GM04504 (cell line): ENCODE results near the gene CNFN.

Experiments
- DNase-seq: peaks from one replicate; pipeline ENCODE4 v3.0.0-alpha.2; 2012; ENCODE audit warnings: low read depth

CNFN gene

DNA sequence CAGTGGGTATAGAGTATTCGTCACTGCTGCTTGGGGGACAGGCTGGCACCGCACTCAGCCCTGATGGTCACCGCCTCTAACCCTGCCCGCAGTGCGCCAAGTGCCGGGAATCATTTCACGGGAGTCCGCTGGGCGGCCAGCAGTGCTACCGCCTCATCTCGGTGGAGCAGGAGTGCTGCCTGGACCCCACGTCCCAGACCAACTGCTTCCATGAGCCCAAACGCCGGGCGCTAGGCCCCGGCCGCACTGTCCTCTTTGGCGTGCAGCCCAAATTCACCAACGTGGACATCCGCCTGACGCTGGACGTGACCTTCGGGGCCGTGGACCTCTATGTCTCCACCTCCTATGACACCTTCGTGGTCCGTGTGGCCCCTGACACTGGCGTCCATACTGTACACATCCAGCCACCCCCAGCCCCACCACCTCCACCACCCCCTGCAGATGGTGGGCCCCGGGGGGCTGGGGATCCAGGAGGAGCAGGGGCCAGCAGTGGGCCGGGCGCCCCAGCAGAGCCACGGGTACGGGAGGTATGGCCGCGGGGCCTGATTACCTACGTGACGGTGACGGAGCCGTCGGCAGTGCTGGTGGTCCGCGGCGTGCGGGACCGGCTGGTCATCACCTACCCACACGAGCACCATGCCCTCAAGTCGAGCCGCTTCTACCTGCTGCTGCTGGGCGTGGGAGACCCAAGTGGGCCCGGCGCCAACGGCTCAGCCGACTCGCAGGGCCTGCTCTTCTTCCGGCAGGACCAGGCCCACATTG, 14.5 kb downstream of the CNFN start:
- no peak for DNase-seq

DNA sequence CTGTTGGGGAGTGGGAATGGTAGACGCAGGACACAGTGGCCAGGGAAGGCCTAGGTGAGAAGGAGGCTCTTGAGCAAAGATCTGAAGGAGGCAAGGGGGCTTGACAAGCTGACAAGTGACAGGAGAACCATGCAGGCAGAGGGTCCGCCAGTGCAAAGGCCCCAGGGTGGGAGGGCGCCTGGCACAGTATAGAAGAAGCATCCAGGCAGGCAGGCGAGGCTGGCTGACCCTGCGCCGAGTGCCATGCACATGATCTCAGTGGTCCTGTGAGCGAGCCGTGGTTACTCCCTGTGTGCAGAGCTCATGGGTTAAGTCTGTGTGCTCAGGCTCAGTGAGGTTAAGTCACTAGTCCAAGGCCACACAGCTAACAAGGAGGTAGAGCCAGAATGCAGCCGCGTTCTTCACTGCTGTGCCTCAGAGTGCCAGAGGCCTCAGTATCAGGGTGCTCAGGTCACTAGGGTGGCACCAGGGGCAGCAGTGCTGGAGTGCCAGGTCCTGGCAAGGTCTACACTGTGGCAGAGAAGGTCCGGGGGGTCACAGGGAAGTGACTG, 15.2 kb downstream of the CNFN start:
- DNase-seq = no peak

DNA sequence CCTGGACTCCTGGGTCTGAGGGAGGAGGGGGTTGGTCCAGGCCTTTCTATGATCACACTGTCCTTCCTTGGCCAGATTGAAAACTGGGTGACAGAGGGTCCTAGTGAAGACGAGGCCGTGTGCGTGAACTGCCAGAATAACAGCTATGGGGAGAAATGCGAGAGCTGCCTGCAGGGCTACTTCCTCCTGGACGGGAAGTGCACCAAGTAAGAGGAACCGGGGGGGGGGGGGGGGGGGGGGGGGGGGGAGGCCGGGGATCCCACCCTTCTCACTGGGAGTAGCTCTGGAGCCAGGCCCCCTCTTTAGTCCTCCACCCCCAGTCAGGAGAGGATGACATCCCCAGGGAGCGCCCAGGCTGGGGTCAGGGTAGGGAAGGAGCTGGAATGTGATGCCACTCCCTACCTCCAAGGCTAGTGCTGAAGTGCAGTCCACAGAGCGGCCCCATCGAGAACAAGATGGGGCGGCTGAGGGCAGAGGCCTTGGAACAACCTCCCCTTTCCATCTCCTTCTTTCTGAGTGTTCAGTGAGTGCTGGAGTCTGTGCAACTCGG, 19.4 kb downstream of the CNFN start:
- no peak for DNase-seq

DNA sequence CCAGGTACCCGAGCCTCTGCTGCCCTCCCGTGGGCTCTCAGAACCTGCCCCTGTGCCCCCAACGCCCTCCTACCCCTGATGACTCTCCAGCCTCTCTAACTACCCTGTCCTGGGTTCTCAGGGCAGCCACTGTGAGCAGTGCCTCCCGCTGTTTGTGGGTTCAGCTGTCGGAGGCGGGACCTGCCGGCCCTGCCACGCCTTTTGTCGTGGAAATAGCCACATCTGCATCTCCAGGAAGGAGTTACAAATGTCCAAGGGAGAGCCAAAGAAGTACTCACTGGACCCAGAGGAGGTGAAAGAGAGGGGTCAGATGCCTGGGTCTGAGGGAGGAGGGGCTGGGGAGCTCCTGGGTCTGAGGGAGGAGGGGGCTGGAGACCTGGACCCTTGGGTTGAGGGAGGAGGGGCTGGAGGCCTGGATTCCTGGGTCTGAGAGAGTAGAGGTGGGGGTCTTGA, 20.0 kb downstream of the CNFN start:
- no peak for DNase-seq

DNA sequence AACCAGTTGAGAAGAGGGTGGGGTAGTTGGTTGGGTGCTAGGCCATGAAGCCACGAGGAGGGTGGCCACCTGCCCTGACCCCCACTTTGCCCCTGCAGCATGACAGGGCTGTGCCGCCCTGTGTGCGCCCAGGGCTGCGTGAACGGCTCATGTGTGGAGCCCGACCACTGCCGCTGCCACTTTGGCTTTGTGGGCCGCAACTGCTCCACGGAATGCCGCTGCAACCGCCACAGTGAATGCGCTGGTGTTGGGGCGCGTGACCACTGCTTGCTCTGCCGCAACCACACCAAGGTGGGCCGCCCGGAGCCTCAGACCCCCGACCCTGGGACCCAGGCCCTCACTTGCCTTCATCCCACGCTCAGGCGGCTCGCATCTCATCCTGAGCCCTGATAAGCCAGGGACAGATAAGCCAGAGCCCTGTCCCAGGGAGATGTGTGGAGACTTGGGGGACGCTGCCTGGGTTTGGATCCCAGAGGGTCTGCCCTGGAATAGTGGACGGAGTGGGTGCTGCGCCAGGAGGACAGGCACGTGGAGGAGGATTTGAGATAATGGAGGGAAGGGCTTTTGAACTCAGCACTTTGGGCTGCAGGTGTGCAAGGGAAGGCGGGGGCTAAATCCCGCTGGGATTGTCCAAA, 20.5 kb downstream of the CNFN start:
- no peak for DNase-seq

DNA sequence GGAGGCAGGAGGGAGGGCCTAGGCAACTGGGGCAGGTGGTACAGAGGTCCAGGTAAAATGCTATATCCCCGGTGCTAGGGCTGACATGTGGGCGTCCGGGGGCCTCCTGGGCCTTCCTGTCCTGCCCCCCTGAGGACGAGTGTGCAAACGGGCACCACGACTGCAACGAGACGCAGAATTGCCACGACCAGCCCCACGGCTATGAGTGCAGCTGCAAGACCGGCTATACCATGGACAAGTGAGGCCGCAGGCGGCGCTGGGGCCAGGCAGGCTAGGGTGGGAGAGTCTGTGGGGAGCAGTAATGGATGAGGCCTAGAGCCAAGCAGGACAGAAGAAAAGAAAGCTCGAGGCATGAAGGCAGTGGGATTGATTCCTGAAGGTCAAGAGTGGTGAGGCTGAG, 21.3 kb downstream of the CNFN start:
- DNase-seq = no peak

DNA sequence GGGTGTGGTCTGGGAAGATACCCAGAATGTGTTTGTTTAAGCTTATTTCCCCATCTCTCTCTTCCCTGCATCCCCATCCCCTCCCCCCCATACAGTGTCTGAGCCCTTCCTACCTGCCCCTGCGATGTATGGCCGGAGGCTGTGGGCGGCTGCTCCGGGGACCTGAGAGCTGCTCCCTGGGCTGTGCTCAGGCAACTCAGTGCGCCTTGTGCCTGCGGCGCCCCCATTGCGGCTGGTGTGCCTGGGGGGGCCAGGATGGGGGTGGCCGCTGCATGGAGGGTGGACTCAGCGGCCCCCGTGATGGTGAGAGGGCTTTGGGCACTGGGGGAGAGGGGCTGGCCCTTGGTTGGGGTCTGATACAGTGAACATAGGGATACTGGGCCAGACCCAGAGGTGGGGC, 21.7 kb downstream of the CNFN start:
- no peak for DNase-seq

DNA sequence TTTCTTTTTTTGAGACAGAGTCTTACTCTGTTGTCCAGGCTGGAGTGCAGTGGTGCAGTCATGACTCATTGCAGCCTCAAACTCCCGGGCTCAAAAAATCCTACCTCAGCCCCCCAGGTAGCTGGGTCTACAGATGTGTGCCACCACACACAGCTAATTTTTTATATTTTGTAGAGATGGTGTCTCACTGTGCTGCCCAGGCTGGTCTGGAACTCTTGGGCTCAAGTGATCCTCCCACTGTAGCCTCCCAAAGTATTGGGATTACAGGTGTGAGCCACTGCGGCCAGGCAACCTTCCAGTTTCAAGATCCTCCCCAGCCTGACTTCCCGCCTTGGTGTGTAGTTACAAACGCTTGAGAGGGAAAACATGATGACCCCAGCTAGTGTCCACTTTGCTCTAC, 22.2 kb downstream of the CNFN start:
- DNase-seq = no peak

DNA sequence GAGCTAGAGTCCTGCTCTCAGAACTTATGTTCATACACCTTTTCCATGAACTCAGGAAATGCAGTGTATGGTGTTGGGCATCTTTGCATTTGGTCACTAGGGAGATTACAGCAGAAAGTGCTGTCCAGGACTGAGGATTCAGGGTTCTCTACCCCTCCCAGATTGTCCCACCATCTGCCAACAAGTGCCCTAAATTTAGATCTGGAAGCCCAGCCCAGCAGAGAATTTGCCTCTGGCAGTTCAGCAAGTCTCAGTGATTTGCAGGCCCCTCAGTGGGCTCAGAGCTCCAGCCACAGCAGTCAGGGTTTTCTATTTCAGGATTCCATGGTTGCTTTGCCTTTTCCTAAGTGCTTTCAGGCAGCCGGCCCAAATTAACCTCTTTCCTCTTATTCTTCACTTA, 23.4 kb downstream of the CNFN start:
- no peak for DNase-seq

DNA sequence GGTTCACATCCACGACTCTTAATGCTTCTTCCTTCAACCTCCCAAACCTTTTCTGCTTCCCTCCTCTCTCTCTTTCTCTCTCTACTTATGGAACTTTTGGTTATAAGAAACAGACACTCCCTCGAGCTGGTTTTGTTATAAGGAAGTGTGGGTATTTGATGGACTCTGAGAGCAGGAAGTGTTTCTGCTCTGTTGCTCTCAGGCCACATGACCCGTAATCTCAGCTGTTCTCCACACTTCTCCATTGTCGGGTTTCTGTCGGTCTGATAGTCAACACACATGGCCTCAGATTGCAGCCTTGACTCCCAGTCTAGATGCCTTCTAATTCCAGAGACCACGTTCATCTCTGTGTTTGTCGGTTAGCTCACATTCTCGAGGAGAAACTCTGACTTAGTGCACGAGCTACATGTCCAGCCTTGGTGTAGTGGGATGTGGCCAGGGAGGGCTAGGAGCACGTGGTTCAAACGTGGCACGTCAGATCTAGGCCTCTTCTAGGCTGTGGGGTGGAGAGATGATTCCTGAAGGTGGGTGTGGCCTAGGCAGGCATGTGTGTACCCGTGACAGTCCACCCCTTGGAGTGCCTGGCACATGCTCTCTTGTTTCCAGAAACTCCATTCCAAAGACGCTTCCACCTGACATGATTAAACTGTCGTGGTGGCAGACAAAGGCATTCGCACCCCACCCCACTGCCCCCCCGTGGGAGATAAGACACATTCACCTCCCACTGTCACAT, 26.3 kb downstream of the CNFN start:
- DNase-seq = no peak

DNA sequence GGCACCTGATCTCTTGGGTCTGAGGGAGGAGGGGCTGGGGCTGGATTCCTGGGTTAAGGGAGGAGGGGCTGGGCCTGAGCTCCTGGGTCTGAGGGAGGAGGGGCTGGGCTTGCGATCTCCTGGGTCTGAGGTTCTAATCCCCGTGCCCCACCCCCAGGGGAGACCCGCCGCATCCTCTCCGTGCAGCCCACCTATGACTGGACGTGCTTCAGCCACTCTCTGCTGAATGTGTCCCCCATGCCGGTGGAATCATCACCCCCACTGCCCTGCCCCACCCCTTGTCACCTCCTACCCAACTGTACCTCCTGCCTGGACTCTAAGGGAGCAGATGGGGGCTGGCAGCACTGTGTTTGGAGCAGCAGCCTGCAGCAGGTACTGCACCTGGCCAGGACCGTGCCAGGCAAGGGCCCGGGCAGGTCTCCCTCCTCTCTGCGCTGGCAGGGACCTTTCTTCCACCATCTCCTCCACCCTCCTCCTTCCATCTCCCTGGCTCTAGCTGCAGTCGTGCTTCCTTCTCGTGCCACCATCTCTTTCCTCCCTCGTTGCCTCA, 27.1 kb downstream of the CNFN start:
- DNase-seq = no peak

DNA sequence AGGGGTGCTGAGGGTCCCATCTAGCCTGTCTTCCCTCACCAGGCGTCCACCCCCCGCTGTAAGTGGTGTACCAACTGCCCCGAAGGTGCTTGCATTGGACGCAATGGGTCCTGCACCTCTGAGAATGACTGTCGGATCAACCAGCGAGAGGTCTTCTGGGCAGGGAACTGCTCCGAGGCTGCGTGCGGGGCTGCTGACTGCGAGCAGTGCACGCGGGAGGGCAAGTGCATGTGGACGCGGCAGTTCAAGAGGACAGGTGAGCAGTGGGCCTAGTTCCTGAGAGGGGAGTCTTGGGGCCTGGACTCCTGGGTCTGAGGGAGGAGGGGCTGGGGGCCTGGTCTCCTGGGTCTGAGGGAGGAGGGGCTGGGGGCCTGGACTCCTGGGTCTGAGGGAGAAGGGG, 27.8 kb downstream of the CNFN start:
- no peak for DNase-seq

DNA sequence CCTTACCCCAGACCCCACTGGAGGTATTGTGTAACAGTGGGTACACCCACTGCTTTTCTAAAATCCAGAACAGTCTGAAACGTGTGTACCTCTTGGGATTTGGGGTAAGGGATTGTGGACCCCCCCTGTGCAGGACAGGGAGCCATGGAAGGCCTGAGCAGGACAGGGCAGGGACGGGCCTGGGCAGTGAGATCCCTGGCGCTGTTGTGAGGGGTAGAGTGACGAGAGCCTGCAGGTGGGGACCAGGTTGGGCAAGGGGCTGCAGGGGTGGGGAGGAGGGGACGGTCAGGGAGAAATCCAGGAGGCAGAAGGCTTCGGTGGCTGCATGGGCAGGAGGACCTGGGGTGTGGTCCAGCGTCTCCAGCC, 28.6 kb downstream of the CNFN start:
- DNase-seq = no peak

DNA sequence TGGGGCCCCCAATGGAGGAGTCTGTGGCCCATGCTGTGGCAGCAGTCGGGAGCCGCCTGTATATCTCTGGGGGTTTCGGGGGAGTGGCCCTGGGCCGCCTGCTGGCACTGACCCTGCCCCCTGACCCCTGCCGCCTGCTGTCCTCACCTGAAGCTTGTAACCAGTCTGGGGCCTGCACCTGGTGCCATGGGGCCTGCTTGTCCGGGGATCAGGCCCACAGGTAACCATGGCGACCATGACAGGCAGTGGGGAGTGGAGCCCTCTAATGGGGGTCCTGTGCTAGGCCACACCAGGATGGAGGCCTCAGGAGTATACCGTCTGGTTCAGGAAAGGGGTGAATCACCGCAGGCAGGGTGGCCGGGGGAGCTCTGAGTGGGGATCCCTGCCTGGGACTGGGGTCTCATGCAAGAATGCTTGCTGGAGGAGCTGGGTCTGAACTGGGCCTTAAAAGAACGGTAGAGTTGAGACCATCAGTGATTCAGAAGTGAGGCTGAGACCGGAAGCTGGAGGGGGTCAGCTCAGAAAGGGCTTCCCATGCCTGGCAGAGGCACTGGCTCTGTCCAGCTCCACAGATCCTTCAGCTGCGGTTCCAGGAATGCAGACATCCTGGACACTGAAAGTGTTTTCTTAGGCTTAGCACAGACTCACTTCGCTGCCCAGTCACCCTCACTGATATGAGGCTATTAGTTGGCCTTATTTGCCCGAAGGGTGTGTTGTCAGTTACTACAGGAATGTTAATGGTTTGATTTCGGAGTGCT, 29.1 kb downstream of the CNFN start:
- DNase-seq = no peak

DNA sequence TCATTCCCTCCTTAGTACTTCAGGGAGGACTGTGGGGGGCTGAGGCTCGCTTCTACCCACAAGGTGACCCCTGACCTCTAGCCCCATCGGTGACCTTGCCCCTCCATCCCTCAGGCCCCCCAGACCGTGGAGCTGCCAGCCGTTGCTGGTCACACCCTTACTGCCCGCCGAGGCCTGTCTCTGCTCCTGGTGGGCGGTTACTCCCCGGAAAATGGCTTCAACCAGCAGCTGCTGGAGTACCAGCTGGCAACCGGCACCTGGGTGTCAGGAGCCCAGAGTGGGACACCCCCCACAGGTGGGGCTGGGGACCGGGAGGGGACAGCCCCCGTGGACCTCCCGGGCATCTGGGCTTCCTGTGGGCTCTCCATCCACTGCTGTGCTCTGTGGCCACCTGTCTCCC, 32.8 kb downstream of the CNFN start:
- DNase-seq = no peak

DNA sequence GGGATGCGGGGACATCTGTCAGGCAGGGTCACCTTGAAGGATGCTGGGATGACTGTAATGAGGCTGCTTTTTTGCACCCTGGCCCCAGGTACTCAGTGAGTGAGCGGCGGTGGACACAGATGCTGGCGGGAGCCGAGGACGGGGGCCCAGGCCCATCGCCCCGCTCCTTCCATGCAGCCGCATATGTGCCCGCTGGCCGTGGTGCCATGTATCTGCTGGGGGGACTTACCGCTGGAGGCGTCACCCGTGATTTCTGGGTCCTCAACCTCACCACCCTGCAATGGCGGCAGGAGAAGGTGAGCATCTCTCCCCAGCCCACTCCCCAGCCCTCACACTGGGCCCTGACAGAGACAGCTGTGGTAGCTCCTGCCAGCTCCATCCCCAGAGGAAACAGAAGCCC, 33.4 kb downstream of the CNFN start:
- DNase-seq = no peak

DNA sequence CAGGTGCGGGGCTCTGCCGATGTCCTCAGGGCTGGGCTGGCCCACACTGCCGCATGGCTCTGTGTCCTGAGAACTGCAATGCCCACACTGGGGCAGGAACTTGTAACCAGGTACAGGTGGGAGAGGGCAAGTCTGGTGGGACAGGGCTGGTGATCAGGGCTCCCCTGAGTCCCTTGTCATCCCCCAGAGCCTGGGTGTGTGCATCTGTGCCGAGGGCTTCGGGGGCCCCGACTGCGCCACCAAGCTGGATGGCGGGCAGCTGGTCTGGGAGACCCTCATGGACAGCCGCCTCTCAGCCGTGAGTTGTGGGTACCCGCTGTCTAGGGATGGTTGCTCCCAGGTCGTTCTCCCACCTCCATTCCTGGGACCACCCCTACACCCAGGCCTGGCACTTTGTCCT, 34.2 kb downstream of the CNFN start:
- DNase-seq = no peak

DNA sequence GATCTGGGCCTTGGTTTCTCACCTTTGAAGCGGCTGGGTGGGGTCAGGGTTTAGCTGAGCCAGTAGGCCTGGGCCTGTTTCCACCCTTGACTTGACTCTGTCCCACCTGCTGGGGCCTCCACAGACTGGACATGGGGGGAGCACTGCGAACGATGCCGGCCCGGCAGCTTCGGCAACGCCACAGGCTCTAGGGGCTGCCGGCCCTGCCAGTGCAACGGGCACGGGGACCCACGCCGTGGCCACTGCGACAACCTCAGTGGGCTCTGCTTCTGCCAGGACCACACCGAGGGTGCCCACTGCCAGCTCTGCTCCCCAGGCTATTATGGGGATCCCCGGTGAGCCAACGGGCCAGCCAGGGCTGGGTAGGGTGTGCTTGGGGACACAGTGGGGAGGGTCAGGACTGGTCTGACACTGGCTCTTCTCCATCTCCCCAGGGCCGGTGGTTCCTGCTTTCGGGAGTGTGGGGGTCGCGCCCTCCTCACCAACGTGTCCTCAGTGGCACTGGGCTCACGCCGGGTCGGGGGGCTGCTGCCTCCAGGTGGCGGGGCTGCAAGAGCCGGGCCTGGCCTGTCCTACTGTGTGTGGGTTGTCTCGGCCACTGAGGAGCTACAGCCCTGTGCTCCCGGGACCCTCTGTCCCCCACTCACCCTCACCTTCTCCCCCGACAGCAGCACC, 36.6 kb downstream of the CNFN start:
- no peak for DNase-seq

DNA sequence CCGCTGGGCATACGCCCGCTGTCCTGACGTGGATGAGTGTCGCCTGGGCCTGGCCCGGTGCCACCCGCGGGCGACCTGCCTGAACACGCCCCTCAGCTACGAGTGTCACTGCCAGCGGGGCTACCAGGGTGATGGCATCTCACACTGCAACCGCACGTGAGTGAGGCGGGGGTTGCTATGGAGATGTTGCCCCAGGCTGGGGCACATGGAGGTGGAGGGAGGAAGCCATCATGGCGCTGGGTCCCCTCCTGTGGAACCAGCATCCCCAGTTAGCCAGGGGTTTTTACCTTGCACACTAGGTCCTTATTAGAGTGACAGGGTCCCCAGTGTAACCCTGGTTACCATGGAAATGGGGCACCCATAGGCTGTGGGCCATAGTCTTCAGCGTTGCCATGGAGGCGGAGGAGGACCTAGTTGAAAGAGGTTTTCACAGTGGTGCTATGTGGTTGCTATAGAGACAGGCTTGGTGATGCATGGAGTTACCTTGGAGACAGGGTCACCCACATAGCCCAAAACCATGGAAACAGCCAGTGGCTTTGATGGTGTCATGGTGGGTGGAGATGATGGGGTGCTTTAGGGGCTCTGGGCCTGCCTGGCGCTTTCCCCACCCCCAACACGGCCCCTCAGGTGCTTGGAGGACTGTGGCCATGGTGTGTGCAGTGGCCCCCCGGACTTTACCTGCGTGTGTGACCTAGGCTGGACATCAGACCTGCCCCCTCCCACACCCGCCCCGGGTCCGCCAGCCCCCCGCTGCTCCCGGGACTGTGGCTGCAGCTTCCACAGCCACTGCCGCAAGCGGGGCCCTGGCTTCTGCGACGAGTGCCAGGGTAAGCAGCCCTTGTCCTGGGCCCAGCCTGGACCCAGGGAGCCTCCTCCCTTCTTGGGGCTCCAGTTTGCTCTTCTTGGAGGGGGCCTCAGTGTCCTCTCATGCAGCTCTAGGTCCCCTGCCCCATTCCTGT, 37.5 kb downstream of the CNFN start:
- DNase-seq = no peak
